ENCODE data around the gene BRINP2. TPM values are rescaled to one million over a fixed set of nuclear protein-coding genes. Genes with fewer than 3 reads are reported as not detected.

Gene BRINP2
- total and polyA plus RNA-seq, 2 of the 8 experiments (the other 6 are each of a cell fraction or from before 2014, with no cell fraction given) = 0.39 to 0.42 TPM

- Histone ChIP-seq H4K20me1 (replicated peaks in 1 of 2; ENCODE audit: control insufficient read depth in 1 of 2, insufficient read depth in 2 of 2, low read length in 2 of 2) (peaks cover 0 to 5% of the 10 kb centered on the region in 2 experiments), H3K27ac (ENCODE audit: low read depth, low read length) (no peak overlapping the region), H3K36me3 (ENCODE audit: control insufficient read depth in 2 of 4, insufficient read depth in 4 of 4, low read length in 3 of 4) (no peaks in the 10 kb centered on the region), H3K79me2 (ENCODE audit: control insufficient read depth in 1 of 2, insufficient read depth in 2 of 2, low read length in 2 of 2) (no peaks in the 10 kb centered on the region), H3K4me1 (replicated peaks in 1 of 4; ENCODE audit: control insufficient read depth in 3 of 4, insufficient read depth in 4 of 4, low read length in 3 of 4) (peaks cover 0 to 4% (median 2%) of the 10 kb centered on the region in 4 experiments; a peak in 5 of 7 replicates), H3K9ac (replicated peaks in 1 of 4; ENCODE audit: extremely low read depth in 1 of 4, low read depth in 3 of 4, low read length in 3 of 4) (no peak overlapping the region), H2BK15ac (ENCODE audit: low read length) (no peak overlapping the region), H3K14ac (ENCODE audit: insufficient read length) (no peak overlapping the region), H2AFZ (ENCODE audit: low read length) (no peak overlapping the region), H2AK5ac (ENCODE audit: low read depth, low read length) (no peak overlapping the region), H3K4me2 (ENCODE audit: insufficient read depth in 1 of 2, low read depth in 2 of 2, low read length in 2 of 2) (no peak overlapping the region), H3K23me2 (ENCODE audit: low read depth, low read length) (peaks cover 6% of the 10 kb centered on the region), H2BK5ac (ENCODE audit: low read depth, low read length) (no peak overlapping the region), H3K18ac (ENCODE audit: extremely low read depth, low read length) (no peak overlapping the region), H3K4ac (replicated peaks; ENCODE audit: insufficient read length, low read depth, low read length) (no peak overlapping the region), H4K5ac (ENCODE audit: insufficient read length, low read depth, low read length) (no peak overlapping the region), H4K8ac (ENCODE audit: extremely low read depth, insufficient read depth, low read length) (no peak overlapping the region), H2BK20ac (ENCODE audit: low read length) (no peak overlapping the region), H2BK12ac (ENCODE audit: low read depth, low read length) (no peak overlapping the region), H3K9me3 (ENCODE audit: insufficient read depth in 2 of 2, low read depth in 1 of 2, low read length in 1 of 2) (no peaks in the 10 kb centered on the region), H3K4me3 (ENCODE audit: extremely low read depth in 1 of 4, insufficient read depth in 2 of 4, low read depth in 3 of 4, low read length in 4 of 4) (no peak overlapping the region), H2BK120ac (replicated peaks; ENCODE audit: low read depth, low read length) (no peak overlapping the region), H3K79me1 (ENCODE audit: low read depth, low read length) (no peaks in the 10 kb centered on the region), H4K91ac (replicated peaks; ENCODE audit: insufficient read length, low read length) (no peak overlapping the region), H3K23ac (ENCODE audit: insufficient read length) (no peak overlapping the region), H3K56ac (replicated peaks; ENCODE audit: insufficient read length, low read depth, low read length) (no peak overlapping the region), H3K27me3 (replicated peaks in 1 of 4; ENCODE audit: control insufficient read depth in 3 of 4, extremely low read depth in 1 of 4, insufficient read depth in 3 of 4, low read length in 3 of 4) (peaks cover 22 to 40% (median 37%) of the 10 kb centered on the region in 4 experiments)
- no peak for FAIRE-seq
- CTCF ChIA-PET (ENCODE audit: partially characterized antibody) = interaction anchor here (0.9 to 1.3 kb wide), 3 partner anchors 234 to 598 kb away, joined by 3 to 4 read pairs (median 3); no protein-coding TSS in a partner anchor
- WGBS, 2 experiments (ENCODE audit: extremely low coverage in 1 of 2, insufficient coverage in 1 of 2, insufficient read length in 1 of 2, insufficient replicate concordance in 2 of 2, low coverage in 1 of 2, low lambda C conversion rate in 2 of 2, missing lambda C conversion rate in 1 of 2) = 77% methylated on average over 6 of the region's 6 CpGs; no CpG with 5 or more reads in 1 of the 2 experiments
- no peak for DNase-seq (ENCODE audit: low read depth in 1 of 2, low spot score in 2 of 2)
- POLR2A ChIA-PET (ENCODE audit: partially characterized antibody) = no interaction called here
- TF ChIP-seq NRF1 (IDR thresholded peaks at IDR 0.05; ENCODE audit: low read depth, low read length) = no peak
- TF ChIP-seq CBX8 (IDR thresholded peaks at IDR 0.05; ENCODE audit: borderline replicate concordance, low read depth, low read length) = no peak
- no peak for TF ChIP-seq POU5F1 (IDR thresholded peaks at IDR 0.05; ENCODE audit: low read depth, low read length)
- TF ChIP-seq EZH2 (IDR thresholded peaks at IDR 0.05; ENCODE audit: low read depth, low read length, severe bottlenecking) = no peak
- TF ChIP-seq E2F6 (IDR thresholded peaks at IDR 0.05) = no peak
- TF ChIP-seq MAX (IDR thresholded peaks at IDR 0.05) = no peak
- no peak for TF ChIP-seq CTBP2 (IDR thresholded peaks at IDR 0.05; ENCODE audit: borderline replicate concordance, insufficient read depth, insufficient read length, low read length)
- no peak for TF ChIP-seq KDM1A (IDR thresholded peaks at IDR 0.05; ENCODE audit: borderline replicate concordance, low read length)
Measured at GRCh38 chr1:177174921-177175634, 4.3 kb downstream of the BRINP2 start.

Measured in H1 (cell line).